Measurements from ENCODE around the gene EPB41L5. TPM values are rescaled to one million over a fixed set of nuclear protein-coding genes. Genes with fewer than 3 reads are reported as not detected.
A peak's percentile ranks its signal among the peaks of the same experiment; 100 is the strongest.
"Not testable (repeated sequence)": the region's sequence is repeated elsewhere in the genome, so short reads cannot be mapped to it uniquely, and the experiment has no call there.

EPB41L5 gene
- total RNA-seq, result 10 to 100 TPM in 7 of 8 experiments, 1 to 10 TPM in 1; 3.0 to 40.7 (median 18.1) TPM

GRCh38 chr2:120012771-120013596 lies at the start of gene EPB41L5:
Gene EPB41L5 (plus strand): TSS chr2:120013077. CDS start chr2:120019085, 6,008 bp downstream.
- 0 to 11% (median 1%) methylated on average over 2 to 23 of the region's 104 CpGs; no CpG with 5 or more reads in 6 of the 10 experiments for WGBS, 10 experiments
- Histone ChIP-seq H3K4me1 (replicated peaks in 1 of 2) (peaks cover 2 to 11% of the 10 kb centered on the region in 2 donors), H3K4me3 (peak within 1 kb of the TSS; percentile 65 to 86 (median 69)), H3K27ac (peak within 1 kb of the TSS; percentile 69 to 82)
- ATAC-seq (replicated peaks in 6 of 8), result peak; percentile 93 to 95 (median 94)
- in situ Hi-C loops (cut with MboI; ENCODE audit: low pct_unique_long_range_greater_than_20kb in 2 of 9, low sequenced_read_pairs in 9 of 9, unreplicated experiment in 9 of 9), result no loop called here

- in situ Hi-C loops (cut with MboI; ENCODE audit: low pct_unique_long_range_greater_than_20kb in 2 of 9, low sequenced_read_pairs in 9 of 9, unreplicated experiment in 9 of 9), result no loop called here
- no peak overlapping the region for H3K27ac ChIP-seq
- H3K4me1 ChIP-seq (replicated peaks in 1 of 2), result no peaks in the 10 kb centered on the region
- H3K4me3 ChIP-seq, result no peak overlapping the region
- no peak for ATAC-seq (replicated peaks in 6 of 8)
Measured at GRCh38 chr2:119981896-119982295, 31.0 kb upstream of the EPB41L5 start.

DNA sequence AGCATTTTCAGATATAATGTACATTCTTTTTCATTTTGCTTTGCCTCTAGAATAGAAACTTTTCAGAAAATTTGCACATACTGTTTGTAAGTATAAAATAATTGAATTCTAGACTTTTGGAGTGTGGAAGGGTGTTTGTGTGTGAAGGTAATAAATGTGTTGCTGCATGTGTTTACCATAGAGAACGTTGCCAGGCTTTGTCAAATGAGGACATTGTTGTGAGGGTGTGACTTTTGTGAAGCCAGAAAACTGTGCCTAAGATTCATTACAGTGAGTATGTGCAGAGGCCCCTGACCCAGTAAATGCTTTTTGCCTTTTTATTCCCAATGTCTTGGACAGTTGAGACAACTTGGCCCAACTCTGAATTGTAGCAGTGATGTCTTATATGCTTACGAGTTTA lies 30.4 kb upstream of the EPB41L5 start:
- WGBS, 10 experiments, result 30 to 100% (median 68%) methylated on average over 1 to 2 of the region's 2 CpGs; no CpG with 5 or more reads in 1 of the 10 experiments
- no peak overlapping the region for H3K27ac ChIP-seq
- H3K4me1 ChIP-seq (replicated peaks in 1 of 2), result no peaks in the 10 kb centered on the region
- ATAC-seq (replicated peaks in 6 of 8), result peak in 1 of 8 experiments; percentile 35
- no peak overlapping the region for H3K4me3 ChIP-seq
- in situ Hi-C loops (cut with MboI; ENCODE audit: low pct_unique_long_range_greater_than_20kb in 2 of 9, low sequenced_read_pairs in 9 of 9, unreplicated experiment in 9 of 9), result no loop called here

GRCh38 chr2:119983108-119983507 lies 29.8 kb upstream of the EPB41L5 start:
- no peak overlapping the region for H3K27ac ChIP-seq
- no peak overlapping the region for H3K4me3 ChIP-seq
- 73 to 100% (median 100%) methylated on average over 1 to 3 of the region's 3 CpGs; no CpG with 5 or more reads in 1 of the 10 experiments for WGBS, 10 experiments
- in situ Hi-C loops (cut with MboI; ENCODE audit: low pct_unique_long_range_greater_than_20kb in 2 of 9, low sequenced_read_pairs in 9 of 9, unreplicated experiment in 9 of 9), result no loop called here
- no peak for ATAC-seq (replicated peaks in 6 of 8)
- H3K4me1 ChIP-seq (replicated peaks in 1 of 2), result no peaks in the 10 kb centered on the region

DNA sequence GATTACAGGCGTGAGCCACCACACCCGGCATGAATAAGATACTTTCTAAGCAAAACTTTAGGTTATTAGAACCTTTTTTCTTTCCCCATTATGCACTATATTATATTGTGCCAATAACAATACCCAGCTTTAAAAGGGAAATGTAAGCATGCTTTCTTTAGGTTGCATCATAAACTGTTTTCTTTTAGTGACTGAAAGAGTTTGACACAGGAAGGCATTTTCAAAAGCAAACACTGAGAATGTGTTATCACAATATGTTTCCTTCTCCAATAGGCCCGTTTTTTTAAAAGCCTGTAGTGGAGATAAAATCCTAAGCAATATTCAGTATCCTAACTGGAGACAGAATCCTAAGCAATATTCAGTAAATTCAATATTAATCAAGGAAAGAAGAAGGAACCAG lies 16.7 kb upstream of the EPB41L5 start:
- ATAC-seq (replicated peaks in 6 of 8), result no peak
- in situ Hi-C loops (cut with MboI; ENCODE audit: low pct_unique_long_range_greater_than_20kb in 2 of 9, low sequenced_read_pairs in 9 of 9, unreplicated experiment in 9 of 9), result no loop called here
- 14 to 100% (median 71%) methylated on average over 1 to 3 of the region's 3 CpGs for WGBS, 10 experiments
- Histone ChIP-seq H3K4me3 (no peak overlapping the region), H3K4me1 (replicated peaks in 1 of 2) (no peaks in the 10 kb centered on the region), H3K27ac (no peak overlapping the region)

GRCh38 chr2:119996896-119997891 lies 15.7 kb upstream of the EPB41L5 start:
- WGBS, 10 experiments, result 27 to 100% (median 95%) methylated on average over 2 to 8 of the region's 55 CpGs; no CpG with 5 or more reads in 7 of the 10 experiments
- H3K27ac ChIP-seq; H3K4me1 ChIP-seq (replicated peaks in 1 of 2); H3K4me3 ChIP-seq; ATAC-seq (replicated peaks in 6 of 8); in situ Hi-C loops (cut with MboI; ENCODE audit: low pct_unique_long_range_greater_than_20kb in 2 of 9, low sequenced_read_pairs in 9 of 9, unreplicated experiment in 9 of 9): not testable (repeated sequence)

DNA sequence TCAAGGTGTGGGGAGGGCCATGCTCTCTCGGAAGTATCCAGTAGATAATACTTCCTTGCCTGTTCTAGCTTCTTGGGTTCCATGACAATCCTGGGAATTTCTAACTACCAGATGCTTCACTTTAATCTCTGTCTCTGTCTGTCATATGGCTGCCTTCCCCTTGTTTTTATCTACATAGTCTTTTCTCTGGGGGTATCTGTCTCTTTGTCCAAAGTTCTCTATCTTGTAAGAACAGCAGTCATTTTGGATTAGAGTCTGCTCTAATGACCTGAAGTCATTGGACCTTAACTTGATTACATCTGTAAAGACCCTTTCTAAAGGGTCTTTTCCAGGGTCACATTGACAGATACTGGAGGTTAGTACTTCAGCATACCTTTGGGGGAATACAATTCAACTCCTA lies 11.4 kb upstream of the EPB41L5 start:
- in situ Hi-C loops (cut with MboI; ENCODE audit: low pct_unique_long_range_greater_than_20kb in 2 of 9, low sequenced_read_pairs in 9 of 9, unreplicated experiment in 9 of 9), result no loop called here

GRCh38 chr2:120004254-120004653 lies 8.6 kb upstream of the EPB41L5 start:
- no peak overlapping the region for H3K27ac ChIP-seq
- no peak overlapping the region for H3K4me3 ChIP-seq
- in situ Hi-C loops (cut with MboI; ENCODE audit: low pct_unique_long_range_greater_than_20kb in 2 of 9, low sequenced_read_pairs in 9 of 9, unreplicated experiment in 9 of 9), result no loop called here
- ATAC-seq (replicated peaks in 6 of 8), result no peak
- no peaks in the 10 kb centered on the region for H3K4me1 ChIP-seq (replicated peaks in 1 of 2)

More for the DNA sequence above, 11.4 kb upstream of the EPB41L5 start:
- no peak overlapping the region for H3K4me3 ChIP-seq
- H3K27ac ChIP-seq, result no peak overlapping the region
- H3K4me1 ChIP-seq (replicated peaks in 1 of 2), result no peaks in the 10 kb centered on the region
- ATAC-seq (replicated peaks in 6 of 8), result no peak
- WGBS, 10 experiments, result 14 to 100% (median 60%) methylated on average over 1 of the region's 1 CpG; no CpG with 5 or more reads in 1 of the 10 experiments

- in situ Hi-C loops (cut with MboI; ENCODE audit: low pct_unique_long_range_greater_than_20kb in 2 of 9, low sequenced_read_pairs in 9 of 9, unreplicated experiment in 9 of 9), result no loop called here
- H3K4me3 ChIP-seq, result no peak overlapping the region
Measured at GRCh38 chr2:120005834-120006521, 6.9 kb upstream of the EPB41L5 start.

DNA sequence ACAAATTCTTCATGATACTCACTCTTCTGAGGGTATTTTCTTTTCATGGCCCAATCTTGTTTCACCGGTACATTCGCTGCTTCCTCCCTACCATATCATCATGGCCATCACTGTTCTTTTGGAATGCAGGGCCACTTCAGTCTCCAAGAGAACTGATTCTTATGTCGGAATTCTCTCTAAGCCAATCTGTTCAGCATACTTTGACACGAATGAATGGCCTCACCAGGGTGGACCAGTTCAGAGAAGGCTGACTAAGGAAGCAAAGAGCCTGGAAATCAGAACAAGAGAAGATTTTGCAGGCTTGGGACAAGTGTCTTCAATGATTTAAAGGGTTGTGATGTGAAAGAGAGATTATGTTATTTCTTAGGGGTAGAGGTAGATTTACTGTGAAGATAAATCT lies 5.0 kb upstream of the EPB41L5 start:
- 56 to 100% (median 87%) methylated on average over 1 to 4 of the region's 4 CpGs for WGBS, 10 experiments
- no peak overlapping the region for H3K27ac ChIP-seq

More at GRCh38 chr2:120005834-120006521, 6.9 kb upstream of the EPB41L5 start:
- peak in 2 of 8 experiments; percentile 20 to 31 for ATAC-seq (replicated peaks in 6 of 8)
- Histone ChIP-seq H3K27ac (no peak overlapping the region), H3K4me1 (replicated peaks in 1 of 2) (no peaks in the 10 kb centered on the region)
- WGBS, 10 experiments, result 0 to 100% (median 92%) methylated on average over 1 to 10 of the region's 11 CpGs; no CpG with 5 or more reads in 3 of the 10 experiments

GRCh38 chr2:120012363-120012762 lies 514 bp upstream of the EPB41L5 start:
- in situ Hi-C loops (cut with MboI; ENCODE audit: low pct_unique_long_range_greater_than_20kb in 2 of 9, low sequenced_read_pairs in 9 of 9, unreplicated experiment in 9 of 9), result no loop called here
- no peak for ATAC-seq (replicated peaks in 6 of 8)
- H3K4me3 ChIP-seq, result peak overlapping the region; percentile 65 to 86 (median 69)
- H3K4me1 ChIP-seq (replicated peaks in 1 of 2), result peaks cover 2 to 11% of the 10 kb centered on the region in 2 donors
- WGBS, 10 experiments, result 10 to 92% (median 46%) methylated on average over 4 to 8 of the region's 8 CpGs; no CpG with 5 or more reads in 1 of the 10 experiments
- no peak overlapping the region for H3K27ac ChIP-seq

More for the DNA sequence above, 5.0 kb upstream of the EPB41L5 start:
- in situ Hi-C loops (cut with MboI; ENCODE audit: low pct_unique_long_range_greater_than_20kb in 2 of 9, low sequenced_read_pairs in 9 of 9, unreplicated experiment in 9 of 9), result no loop called here
- no peak for ATAC-seq (replicated peaks in 6 of 8)
- Histone ChIP-seq H3K4me3 (no peak overlapping the region), H3K4me1 (replicated peaks in 1 of 2) (no peaks in the 10 kb centered on the region)

GRCh38 chr2:120013597-120014223 lies 833 bp downstream of the EPB41L5 start:
- Histone ChIP-seq H3K4me1 (replicated peaks in 1 of 2) (peaks cover 2 to 11% of the 10 kb centered on the region in 2 donors), H3K27ac (peak overlapping the region in 1 of 2 donors; percentile 82), H3K4me3 (peak overlapping the region; percentile 65 to 86 (median 69))
- in situ Hi-C loops (cut with MboI; ENCODE audit: low pct_unique_long_range_greater_than_20kb in 2 of 9, low sequenced_read_pairs in 9 of 9, unreplicated experiment in 9 of 9), result no loop called here
- no peak for ATAC-seq (replicated peaks in 6 of 8)
- WGBS, 10 experiments, result 0 to 33% (median 10%) methylated on average over 2 to 13 of the region's 17 CpGs
